Fibroblast of the aortic adventitia (primary cell): ENCODE data around the gene ANKRD52. TPM values are rescaled to one million over a fixed set of nuclear protein-coding genes. Genes with fewer than 3 reads are reported as not detected.

Experiments
- DNase-seq: peaks from one replicate; pipeline ENCODE4 v3.0.0-alpha.2; 2010; ENCODE audit warnings: low read depth
- H3K4me3 ChIP-seq: 2 replicates; pipeline ENCODE4 v1.5.1; 2011; ENCODE audit warnings: low read depth, mild to moderate bottlenecking, control low read depth, low read length, moderate library complexity
- total RNA-seq: library from RNA; depleted of rRNA; stranded (reverse); fragments of >200 nt; gene quantifications from 2 replicates; pipeline ENCODE4 v1.2.3, GENCODE V29; 2012; ENCODE audit warnings: low replicate concordance
- TF ChIP-seq, protein P1 (sequence below): IDR thresholded peaks from 2 replicates; pipeline ENCODE4 v1.5.1; 2011; ENCODE audit warnings: mild to moderate bottlenecking, low read length, control low read depth, inconsistent platforms; ENCODE audit not compliant: insufficient read depth

Gene ANKRD52
- total RNA-seq, 1 donor: 20.0 TPM

DNA sequence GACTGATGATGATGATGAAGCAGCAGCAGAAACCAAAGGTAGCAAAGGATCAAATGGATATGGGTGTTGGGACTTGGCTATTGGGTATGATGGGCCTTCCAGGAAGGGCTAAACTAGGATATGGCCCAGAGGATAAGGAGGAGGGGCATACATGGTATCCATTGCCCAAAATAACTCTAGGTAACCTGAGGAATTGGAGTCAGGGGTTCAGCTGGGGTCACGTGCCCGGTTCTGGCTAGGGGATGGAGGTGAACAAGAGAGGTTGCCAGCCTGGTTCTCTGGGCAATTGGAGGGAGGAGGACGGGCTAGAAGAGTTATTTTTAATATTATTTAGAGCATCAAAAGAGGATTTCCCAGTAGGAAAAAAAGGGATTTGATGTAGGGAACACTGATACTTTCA, 2.7 kb upstream of the ANKRD52 start:
- DNase-seq: no peak
- TF ChIP-seq, protein P1, sequence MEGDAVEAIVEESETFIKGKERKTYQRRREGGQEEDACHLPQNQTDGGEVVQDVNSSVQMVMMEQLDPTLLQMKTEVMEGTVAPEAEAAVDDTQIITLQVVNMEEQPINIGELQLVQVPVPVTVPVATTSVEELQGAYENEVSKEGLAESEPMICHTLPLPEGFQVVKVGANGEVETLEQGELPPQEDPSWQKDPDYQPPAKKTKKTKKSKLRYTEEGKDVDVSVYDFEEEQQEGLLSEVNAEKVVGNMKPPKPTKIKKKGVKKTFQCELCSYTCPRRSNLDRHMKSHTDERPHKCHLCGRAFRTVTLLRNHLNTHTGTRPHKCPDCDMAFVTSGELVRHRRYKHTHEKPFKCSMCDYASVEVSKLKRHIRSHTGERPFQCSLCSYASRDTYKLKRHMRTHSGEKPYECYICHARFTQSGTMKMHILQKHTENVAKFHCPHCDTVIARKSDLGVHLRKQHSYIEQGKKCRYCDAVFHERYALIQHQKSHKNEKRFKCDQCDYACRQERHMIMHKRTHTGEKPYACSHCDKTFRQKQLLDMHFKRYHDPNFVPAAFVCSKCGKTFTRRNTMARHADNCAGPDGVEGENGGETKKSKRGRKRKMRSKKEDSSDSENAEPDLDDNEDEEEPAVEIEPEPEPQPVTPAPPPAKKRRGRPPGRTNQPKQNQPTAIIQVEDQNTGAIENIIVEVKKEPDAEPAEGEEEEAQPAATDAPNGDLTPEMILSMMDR: no peak
- H3K4me3 ChIP-seq: no peak overlapping the region

DNA sequence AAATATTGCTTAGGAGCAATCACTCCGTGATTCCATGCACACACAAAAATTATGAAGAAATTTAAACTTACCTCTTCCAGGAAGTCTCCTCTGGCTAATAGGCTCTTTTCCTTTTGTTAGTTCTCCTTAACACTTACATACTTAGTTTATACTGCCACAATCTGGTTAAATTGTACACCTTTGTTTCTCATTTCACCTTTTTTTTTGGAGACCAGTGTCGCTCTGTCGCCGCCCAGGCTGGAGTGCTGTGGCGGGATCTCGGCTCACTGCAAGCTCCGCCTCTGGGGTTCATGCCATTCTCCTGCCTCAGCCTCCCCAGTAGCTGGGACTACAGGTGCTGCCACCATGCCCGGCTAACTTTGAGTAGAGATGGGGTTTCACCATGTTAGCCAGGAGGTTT, 2.2 kb upstream of the ANKRD52 start:
- no peak overlapping the region for H3K4me3 ChIP-seq
- TF ChIP-seq, protein P1: no peak
- DNase-seq: no peak

DNA sequence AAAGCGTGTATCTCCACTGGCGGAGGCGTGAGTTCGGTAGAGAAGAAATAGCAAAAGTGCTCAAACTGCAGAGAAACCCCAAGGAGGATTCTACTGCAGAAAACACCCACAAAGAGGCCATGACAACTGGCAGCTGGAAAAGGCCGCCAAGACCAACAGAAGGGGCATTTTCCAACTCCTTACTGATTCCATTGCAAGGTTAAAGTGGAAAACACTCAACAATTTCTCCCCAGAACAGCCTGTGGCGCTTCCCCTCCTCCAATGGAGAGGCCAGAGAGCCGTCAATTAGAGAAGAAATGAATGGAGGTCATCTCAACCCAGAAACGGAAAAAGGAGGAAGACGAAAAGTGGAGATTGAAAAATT, 618 bp upstream of the ANKRD52 start:
- TF ChIP-seq, protein P1: no peak
- DNase-seq: no peak
- peak overlapping the region; percentile 86 for H3K4me3 ChIP-seq

DNA sequence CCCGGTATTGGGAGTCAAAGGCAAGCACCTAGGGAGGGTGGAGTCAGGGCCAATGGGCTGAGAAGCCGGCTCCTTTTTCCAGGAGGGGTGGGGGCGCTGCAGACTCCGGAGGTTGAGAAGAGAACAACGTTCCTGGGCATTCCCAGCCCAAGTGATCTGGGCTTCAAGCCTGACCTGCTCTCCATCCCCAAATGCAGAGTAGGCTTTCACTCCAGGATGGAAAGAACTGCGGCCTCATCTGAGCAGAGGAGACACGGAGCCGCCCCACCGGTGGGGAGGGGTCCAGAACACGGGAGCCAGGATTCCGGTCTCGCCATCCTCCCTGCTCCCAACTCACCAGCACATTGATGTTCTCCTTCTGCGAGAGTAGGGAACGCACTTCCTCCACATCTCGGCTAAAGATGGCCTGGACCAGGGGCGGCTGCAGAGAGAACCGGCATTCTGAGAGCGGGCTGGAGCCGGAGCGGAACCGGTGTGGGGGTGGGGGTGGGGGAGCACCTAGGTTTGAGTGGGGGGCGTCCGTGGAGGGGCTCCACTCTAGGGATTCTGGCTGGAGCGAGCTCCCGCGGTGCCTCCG, 605 bp downstream of the ANKRD52 start:
- peak; percentile 21 for DNase-seq
- TF ChIP-seq, protein P1: no peak
- peak overlapping the region; percentile 86 for H3K4me3 ChIP-seq

DNA sequence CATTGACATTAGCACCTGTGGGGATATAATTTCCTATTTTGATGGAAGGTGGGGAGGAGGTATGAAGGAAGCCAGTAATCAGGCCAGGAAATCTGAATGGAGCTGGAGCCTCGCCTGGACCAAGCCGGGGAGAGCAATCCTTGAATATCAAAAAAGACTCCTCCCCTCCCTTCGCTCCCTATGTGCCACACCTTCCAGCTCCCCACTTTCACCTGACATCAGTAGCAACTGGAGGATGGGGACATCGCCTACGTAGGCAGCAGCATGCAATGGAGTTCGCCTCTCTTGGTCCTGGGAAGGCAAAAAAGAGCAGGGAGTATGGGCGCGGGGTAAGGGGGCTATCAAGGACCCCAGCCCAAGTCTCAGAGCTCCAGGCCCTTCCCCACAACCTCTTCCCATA, 1.1 kb downstream of the ANKRD52 start:
- TF ChIP-seq, protein P1: no peak
- peak overlapping the region; percentile 86 for H3K4me3 ChIP-seq
- DNase-seq: no peak

DNA sequence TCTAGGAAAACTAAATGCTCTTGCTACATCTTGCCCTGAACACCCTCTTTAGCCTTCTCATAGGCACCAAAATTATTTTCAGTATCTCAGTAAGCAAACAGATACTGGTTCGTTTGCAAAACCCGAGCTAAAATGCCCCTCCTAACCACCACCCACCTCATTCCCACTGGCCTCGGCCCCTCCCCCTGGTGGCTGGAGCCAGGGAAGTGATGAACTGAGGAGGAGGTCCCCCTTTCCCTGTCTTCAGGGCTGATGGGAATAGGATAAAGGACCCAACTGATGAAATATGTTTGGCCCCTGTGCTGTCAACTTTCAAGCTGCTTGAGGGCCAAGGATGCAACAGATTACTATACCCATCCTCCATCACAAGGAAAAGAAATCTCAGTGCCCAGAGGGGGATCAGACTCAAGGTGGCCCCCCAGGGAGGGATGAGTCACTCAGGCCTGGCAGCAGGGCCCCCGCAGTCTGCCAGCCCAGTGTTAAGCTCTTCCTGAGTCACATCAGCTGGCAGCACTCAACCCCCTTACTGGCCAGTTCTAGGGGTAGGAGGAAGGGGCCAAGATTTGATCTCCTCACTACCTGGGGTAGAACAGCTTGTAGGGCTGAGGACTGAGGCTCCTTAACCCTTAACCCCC, 1.7 kb downstream of the ANKRD52 start:
- peak; percentile 78 for DNase-seq
- peak overlapping the region; percentile 86 for H3K4me3 ChIP-seq
- TF ChIP-seq, protein P1: peak; percentile 24

DNA sequence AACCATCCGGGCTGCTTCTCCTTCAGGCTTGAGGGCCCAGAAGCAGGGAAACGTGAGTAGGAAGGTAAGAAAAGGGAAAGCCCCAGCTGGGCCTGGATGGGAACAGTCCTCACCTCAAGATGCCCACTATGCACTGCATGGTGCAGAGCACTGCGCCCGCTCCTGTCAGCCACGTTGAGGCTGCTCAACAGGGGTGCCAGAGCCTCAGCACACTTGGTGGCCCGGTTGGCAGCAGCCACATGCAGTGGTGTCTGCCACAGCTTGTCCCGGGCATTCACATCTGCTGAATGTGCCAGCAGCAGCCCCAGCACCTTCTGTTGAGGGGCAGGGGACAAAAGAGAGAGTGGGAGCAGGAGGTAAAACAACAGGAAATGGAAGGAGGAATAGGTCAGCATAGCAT, 2.5 kb downstream of the ANKRD52 start:
- TF ChIP-seq, protein P1: no peak
- H3K4me3 ChIP-seq: peak overlapping the region; percentile 13
- DNase-seq: no peak
